Stimulated activated CD8-positive, alpha-beta memory T cell treated with anti-CD3 and anti-CD28 coated beads, Interleukin-12 subunit alpha, Interleukin-12 subunit beta, amount 100 ng/mL, for 4 hours (primary cell): ENCODE measurements around the gene FZD7.

Source experiments
- DNase-seq: peaks from one replicate; pipeline ENCODE4 v3.0.0-alpha.2; 2020; ENCODE audit warnings: low read depth

FZD7 gene

GRCh38 chr2:202037086-202037485 is 3.4 kb downstream of the FZD7 start:
- DNase-seq: no peak

- no peak for DNase-seq
These were observed 5.0 kb downstream of the FZD7 start for GRCh38 chr2:202038471-202039277.

- DNase-seq: no peak
These were observed 5.8 kb downstream of the FZD7 start for GRCh38 chr2:202039278-202040078.

DNA sequence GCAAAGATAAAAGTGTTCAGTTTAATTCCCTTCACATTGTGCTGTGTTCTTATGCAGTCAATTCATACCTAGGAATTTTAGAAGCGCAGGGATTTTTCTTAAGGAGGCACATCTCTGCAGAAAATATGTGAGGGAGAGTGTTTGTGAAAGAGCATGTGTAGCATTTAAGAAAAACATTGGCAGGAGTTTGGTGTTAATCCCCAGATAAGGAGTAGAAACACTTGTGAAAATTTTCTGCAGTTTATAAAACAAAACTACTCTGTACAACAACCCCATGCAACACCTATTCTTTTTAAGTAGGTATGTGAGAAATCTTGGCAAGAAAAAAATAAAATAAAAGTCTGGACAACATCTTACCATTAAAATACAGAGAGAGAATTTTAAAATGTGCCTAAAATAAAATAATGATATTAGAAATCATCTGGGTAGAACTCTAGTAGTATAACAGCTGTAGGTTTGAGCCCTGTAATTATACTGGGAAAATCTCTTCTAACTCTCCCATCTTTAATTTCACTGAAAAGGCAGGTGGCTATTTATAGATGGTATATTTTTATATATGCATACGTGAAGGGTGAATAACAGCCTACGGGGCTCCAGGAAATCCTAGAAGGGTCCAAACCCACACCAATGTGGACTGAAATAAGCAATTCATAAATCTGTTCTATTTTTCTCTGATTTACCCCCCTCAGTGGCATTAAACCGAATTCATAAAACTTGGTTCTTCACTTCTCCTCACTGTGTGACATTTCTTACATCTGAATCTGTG is 6.6 kb downstream of the FZD7 start:
- DNase-seq: no peak

GRCh38 chr2:202042444-202042843 is 8.8 kb downstream of the FZD7 start:
- no peak for DNase-seq

DNA sequence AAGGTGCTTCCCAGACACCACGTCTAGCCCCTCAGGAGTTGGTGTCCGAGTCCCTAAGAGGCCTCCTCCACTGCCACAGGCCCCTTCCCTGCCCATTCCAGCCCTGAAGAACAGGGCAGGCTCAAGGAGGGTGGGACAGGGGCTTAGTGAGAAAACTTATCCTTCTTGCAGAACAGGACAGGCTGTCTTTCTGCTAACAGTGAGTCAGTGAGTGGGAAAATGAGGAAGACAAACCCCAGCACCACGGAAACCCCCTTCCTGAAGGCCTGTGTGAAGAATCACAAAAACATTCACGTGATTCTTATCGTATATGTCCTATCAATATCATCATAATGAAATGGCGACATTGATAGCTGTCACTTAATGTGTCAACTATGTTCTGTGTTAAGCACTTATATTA is 9.8 kb downstream of the FZD7 start:
- no peak for DNase-seq

DNA sequence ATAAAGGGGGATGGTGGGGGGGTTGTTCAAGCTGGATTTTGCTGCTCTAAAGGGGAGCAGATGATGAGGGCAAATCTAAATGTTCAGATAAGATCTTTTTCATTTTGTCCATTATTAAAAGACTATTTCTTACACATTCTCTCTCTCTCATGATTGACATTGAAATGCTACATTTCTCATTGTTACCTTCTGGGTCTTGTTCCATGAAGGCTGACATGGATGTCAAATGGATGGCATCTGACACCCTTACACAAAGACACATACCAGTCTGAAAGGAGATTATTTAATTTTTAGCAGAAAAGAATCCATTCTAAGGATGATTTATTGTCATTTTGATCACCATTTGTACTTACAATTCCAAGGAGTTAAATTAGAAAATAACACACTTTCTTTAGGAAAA is 11.1 kb downstream of the FZD7 start:
- DNase-seq: no peak

DNA sequence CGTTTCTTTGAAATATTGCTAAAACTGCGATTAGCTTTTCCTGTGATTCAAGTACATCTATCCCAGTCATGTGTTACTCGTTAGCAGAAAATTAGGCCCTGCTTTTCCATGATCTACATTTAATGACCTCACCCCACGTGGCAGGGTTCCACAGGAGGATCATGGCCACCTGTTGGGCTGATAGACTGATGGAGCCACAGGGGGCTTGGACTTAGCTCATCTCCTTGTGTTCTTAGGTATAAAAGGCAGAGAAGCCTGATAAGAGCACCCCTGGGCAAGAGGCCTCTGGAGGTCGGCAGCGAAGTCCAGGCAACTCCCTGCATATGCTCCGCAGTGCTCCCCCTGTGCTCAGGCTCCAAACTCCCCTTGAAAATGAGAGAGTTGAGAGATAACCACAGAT is 12.9 kb downstream of the FZD7 start:
- no peak for DNase-seq

DNA sequence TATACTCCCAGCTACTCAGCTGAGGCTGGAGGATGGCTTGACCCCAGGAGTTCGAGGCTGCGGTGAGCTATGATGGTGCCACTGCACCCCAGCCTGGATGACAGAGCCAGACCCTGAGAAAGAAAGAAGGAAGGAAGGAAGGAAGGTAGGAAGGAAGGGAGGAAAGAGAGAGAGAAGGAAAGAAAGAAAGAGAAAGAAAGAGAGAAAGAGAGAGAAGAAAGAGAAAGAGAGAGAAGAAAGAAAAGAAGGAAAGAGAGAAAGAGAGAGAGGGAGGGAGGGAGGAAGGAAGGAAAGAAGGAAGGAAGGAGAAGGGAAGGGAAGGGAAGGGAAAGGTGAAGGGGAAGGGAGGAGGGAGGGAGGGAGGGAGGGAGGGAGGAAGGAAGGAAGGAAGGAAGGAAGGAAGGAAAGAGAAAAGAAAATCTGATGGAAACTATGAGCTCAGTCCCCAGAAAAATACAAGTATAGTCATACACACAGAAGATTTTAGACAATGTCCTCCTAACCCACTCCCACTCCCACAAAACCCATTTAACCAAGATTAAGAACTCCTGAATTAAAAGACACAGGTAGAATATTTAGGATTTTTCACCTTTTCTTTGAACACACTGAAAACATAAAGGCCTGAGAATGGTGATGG is 15.6 kb downstream of the FZD7 start:
- no peak for DNase-seq

DNA sequence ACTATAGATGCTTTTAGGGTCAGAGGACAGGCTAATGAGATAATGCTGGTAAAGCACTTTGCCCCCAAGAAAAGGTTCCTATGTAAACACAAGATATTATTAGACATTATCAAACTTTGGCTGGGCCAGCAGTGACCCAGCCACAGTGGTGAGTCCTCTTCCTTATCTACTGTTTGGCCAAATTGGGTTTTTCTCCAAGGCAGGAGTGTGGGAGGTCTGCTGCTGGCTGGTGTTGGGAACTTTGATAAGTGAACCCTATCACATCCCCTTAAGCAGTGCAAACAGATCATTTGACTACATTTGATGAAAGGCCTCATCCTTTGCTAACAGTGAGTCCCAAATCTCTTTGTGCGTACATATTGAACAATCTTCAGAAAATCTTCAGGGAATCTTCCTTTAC is 16.2 kb downstream of the FZD7 start:
- no peak for DNase-seq

GRCh38 chr2:202050652-202051051 is 17.0 kb downstream of the FZD7 start:
- no peak for DNase-seq

GRCh38 chr2:202051499-202052161 is 18.0 kb downstream of the FZD7 start:
- DNase-seq: no peak

DNA sequence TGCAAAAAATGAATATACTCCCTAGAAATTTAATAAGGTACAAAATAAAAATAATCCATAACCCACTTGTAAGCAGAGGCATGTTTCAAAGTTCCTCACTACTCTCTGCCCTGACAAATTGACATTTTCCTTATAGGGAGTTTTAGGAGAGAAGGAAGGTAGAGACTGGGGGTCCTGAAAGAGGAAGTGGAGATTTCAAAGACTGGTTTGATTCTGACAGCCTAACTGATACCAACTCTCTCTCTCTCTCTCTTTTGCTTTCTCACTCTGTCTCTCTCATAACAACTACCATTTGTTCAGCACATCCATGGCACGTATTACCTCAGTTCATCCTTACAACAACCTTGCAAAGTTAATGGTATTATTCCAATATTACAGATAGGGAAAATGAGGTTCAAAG is 18.6 kb downstream of the FZD7 start:
- DNase-seq: no peak

- no peak for DNase-seq
These were observed 21.0 kb downstream of the FZD7 start for GRCh38 chr2:202054679-202055078.

- DNase-seq: no peak
These were observed 23.0 kb downstream of the FZD7 start for GRCh38 chr2:202056611-202057010.

DNA sequence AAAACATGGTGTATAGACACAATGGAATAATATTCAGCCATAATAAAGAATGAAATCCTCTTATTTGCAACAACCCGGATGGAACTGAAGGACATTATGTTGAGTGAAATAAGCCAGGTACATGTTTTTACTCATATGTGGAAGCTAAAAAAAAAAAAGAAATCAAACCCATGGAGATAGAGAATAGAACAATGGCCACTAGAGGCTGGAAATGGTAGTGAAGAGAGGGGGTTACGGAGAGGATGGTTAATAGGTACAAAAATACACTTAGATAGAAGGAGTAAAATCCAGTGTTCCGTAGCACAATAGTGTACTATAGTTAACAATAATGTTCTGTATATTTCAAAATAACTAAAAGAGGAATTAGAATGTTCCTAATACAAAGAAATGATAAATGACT is 26.6 kb downstream of the FZD7 start:
- no peak for DNase-seq

DNA sequence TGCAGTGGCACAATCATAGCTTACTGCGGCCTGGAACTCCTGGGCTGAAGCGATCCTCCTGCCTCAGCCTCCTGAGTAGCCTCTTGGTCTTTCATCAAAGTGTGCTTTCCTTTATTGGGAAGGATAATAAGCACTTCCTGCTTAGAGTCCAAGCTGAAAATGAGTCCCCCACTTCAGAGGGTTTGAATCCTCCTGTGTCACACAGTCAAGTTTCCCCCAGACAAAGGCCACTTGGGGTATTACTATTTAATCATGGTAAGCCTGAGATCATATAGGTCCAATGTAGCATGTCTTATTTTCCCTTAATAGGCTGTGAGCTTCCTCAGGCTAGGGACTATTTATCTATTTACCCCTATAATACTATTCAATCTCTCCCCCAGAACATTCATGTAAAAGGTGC is 28.0 kb downstream of the FZD7 start:
- DNase-seq: no peak

GRCh38 chr2:202064171-202064880 is 30.7 kb downstream of the FZD7 start:
- no peak for DNase-seq

GRCh38 chr2:202064881-202065230 is 31.2 kb downstream of the FZD7 start:
- no peak for DNase-seq

GRCh38 chr2:202065876-202066275 is 32.2 kb downstream of the FZD7 start:
- DNase-seq: no peak

DNA sequence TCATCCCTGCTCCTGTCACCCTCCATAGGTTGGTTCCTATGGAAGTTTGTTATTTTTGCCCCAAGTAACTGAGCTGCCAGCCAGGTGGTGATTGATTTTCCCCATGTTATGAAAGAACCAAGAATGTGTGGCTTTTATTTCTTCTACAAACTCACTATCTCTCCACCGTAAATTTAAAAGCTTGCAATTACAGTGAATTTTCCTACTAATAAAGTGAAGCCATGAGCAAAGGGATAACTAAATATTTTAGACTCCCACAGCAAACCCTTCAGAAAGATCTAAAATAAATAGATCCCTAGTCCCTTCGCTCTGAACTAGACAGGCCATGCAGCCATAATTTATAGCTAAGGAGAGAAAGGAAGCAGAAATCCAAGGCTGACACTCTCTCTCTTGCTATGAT is 33.2 kb downstream of the FZD7 start:
- no peak for DNase-seq
